GM21423 (cell line): ENCODE results near the gene CRACDL.
"Not testable (repeated sequence)": the region's sequence is repeated elsewhere in the genome, so short reads cannot be mapped to it uniquely, and the experiment has no call there.

Experiments used
- ATAC-seq: cut with Tn5 transposase; IDR thresholded peaks from one replicate; pipeline ENCODE4 v1.9.1; 2021; ENCODE audit warnings: mild to moderate bottlenecking, moderate library complexity; ENCODE audit not compliant: unreplicated experiment

CRACDL gene

DNA sequence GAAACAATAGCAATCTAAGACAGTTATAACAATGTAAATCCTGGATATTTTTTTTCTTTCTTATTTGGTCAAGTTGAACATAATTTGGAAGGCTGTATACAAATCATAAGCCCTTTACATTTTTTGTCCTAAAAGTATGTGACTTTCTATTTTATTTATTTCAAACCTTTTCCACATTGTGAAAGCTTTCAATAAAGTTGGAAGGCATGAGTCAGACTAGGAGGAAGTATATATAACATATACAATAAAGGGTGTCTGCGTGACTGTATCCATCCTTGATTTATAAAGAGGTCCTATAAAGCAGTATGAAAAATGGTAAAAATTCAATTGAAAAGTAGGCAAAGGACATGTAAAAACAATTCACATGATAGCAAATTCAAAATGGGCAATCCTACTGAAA lies 44.4 kb downstream of the CRACDL start:
- ATAC-seq = no peak

DNA sequence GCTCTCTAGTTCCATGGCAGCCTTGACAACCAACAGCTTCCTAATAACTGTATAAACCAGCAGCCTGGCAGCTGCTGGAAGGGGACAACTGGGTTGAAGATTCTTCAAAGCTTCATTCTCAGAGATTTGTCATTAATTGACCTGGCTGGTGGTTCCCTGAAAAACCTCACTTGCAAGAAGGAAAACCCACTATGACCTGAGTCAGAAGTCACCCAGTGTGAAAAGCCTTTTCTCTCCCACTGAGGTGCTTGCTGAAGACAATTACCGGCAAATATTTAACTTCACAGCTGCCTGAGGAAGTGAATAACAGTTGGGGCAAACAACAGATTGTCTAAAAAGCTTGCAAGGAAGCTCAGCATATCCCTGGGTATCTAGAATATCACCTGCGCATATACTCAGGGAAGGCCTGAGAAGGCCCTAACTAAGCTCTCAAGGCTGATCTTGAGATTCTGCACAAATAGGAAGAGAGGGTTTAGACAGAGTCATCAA lies 49.9 kb downstream of the CRACDL start:
- no peak for ATAC-seq

DNA sequence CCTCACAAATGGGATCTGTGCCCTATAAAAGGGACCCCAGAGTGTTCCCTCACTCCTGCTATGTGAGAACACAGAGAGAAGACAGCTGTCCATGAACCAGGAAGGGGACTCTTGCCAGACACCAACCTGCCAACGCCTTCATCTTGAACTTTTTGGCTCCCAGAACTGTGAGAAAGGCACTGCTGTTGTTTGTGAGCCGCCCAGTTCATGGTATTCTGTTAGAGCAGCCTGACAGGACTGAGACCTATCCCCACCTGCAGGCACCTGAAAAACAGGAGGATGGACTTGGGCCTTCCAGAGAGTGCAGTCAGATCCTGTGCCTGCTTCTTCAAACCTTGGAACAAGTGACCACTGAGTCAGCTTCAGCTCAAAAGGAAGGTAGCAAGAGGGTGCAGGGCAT lies 51.4 kb downstream of the CRACDL start:
- ATAC-seq = no peak

GRCh38 chr2:98883780-98884211 lies 52.2 kb downstream of the CRACDL start:
- ATAC-seq = no peak

DNA sequence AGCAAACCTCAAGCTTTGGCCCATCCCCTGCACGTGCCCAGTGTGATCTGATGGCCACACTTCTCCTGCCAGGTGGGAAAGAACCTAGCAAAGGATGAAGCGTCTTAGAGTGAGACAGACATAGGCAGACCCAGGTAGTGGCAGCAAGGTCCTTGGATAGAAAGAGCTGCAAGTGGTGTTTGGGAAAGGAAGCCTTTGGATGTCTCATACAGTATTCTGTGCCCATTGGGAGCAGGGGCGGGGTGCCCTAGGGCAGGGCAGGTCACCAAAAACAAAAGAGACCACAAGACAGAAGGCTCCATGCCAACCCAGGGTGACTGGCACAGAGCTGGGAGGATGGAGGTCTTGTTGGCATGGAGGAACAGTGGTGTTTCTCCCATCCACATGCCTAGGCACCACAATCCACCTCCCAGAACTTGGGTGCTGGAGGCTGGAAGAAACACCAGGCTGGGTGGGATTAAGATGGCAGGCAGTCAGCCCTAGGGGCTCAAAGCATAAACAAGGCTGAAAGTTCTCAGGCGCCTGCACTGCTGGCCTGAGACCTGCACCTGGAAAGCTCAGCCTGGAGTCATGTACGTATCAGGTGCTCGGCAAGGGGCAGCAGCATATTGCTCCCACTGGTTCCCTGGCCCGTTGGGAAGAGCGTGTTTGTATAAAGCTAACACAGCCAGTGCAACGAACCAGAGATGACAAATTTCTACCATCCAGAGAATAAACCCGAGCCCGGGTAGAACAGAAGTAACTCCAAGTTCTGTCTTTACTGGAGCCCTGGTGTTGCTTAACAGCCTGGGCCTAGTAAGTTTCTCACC lies 52.9 kb downstream of the CRACDL start:
- no peak for ATAC-seq

DNA sequence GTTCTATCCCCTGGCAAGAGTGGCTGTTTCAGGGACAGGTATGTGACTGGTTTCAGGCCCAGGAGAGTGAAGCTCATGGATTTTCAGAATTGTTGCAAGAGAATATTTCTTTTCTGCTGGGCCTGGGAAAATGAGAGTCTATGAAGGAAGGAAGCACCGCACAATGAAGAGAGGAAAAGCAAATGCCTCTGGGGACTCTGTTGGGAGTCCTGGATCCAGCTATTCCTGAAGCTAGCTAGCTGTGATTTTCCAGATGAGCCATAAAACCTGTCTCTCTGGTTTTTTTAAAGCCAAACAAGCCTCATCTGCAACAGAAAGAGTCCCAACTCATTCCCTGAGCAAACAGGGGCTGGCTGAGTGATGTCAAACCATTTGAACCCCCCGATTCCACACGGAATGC lies 53.7 kb downstream of the CRACDL start:
- no peak for ATAC-seq

- ATAC-seq = no peak
These were observed 54.8 kb downstream of the CRACDL start for GRCh38 chr2:98881153-98881650.

DNA sequence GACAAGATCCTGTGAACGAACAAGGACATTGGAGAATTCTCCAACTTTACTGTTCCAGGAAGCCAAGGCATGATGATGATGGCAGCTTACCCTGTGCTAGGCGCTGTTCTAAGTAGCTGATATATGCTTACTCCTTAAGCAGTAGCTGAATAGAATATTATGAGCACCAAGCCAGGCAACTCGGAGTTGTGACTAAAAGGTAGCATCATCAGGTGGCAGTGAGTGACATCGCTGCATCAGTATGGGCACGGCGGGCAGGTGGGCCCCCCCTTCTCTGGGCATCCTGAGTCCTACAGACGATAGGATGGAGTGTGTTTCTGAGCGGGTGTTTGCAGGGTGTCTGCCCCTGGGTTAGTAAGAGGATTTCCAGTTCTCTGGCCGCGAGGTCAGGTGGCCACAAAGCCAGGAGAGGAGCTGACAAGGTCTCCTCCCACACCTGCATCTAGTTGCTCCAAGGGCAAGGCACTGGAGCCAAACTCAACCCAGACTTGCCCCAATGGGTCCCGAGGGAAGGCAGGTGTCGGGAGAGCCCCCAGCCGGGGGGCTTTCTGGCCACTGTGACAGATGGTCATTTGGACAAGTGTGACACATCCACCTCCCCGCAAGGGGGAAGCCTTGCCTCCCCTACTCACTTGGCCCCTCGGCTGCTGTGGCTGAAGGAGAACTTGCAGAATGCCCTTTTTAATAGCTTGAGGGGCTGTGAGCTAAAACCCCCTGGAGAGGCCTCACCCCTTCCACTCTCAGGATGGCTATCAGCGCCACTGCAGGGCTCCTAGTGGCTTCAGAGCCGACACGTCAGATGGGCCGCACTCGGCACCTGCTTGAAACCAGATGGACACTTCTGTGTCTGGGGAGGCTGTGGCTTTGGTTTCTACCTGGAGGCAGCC lies 55.5 kb downstream of the CRACDL start:
- no peak for ATAC-seq

DNA sequence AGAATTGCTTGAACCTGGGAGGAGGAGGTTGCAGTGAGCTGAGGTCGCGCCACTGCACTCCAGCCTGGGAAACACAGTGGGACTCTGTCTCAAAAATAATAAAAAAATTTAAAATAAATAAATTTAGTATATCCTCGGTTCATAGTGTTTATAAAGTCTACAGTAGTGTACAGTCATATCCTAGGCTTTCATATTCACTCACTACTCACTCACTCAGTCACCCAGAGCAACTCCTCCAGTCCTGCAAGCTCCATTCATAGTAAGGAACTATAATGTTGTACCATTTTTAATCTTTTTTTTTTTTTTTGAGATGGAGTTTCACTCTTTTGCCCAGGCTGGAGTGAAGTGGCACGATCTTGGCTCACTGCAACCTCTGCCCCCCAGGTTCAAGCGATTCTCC lies 58.4 kb downstream of the CRACDL start:
- not testable (repeated sequence) for ATAC-seq

- ATAC-seq = no peak
These were observed 59.3 kb downstream of the CRACDL start for GRCh38 chr2:98876741-98877140.

DNA sequence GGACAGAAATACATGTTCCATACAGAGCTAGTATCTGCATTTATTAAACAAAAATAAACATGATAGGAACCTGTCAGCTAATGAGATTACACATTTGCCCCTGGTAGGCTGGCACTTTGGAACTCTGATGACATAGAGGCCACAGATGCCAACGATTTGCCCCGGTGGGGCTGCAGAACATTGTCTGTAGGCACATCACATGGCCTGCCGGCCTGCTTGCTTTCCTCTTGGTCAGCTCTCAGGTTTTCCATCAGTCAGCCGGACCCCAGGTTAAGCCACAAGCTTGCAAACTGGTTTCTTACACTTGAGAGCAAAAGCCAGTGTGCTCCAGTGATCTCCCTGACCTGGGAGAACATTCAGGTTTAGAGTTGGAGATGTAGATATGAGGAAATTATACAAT lies 60.3 kb downstream of the CRACDL start:
- ATAC-seq = no peak

- ATAC-seq = no peak
These were observed 60.8 kb downstream of the CRACDL start for GRCh38 chr2:98875081-98875728.

DNA sequence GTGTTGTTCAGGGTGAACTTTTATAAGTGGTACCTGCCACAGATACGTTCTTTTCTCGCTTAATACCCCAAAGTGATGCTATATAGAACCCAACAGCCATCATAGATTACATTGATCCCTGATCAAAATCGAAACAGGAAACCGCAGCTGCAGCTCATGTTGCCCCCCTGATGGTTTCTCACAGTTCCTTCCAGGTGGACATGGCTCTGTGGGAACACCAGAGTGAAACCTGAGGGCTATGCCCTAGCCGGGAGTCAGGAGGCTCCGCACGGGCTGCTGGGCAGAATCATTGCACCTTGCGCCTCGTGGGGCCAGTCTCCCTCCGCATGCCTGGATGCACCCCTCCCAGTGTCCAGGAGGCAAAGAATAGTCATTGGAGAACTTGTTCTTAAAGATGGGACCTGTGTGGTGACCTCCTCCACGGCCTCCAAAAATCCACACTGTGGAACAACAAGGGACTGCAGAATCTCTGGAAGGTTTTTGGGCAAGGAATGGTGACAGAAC lies 61.8 kb downstream of the CRACDL start:
- ATAC-seq = no peak

DNA sequence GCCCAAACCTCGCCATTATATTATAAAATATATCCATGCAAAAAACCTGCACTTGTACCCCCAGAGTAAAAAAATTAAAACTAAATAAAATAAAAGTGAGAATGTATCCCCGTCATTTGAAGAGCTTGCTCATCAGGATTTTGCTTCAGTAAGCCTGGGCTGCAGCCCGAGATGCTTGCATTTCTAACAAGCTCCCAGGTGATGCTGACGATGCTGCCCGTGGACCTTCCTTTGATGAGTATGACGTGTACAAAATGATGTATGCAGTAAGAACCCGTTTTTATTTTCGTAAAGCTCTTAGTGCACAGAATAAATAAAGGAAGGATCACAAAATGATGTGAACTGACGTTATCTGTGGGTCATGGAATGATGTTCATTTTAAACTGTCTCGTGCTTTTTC lies 63.5 kb downstream of the CRACDL start:
- ATAC-seq = no peak

GRCh38 chr2:98871506-98871905 lies 64.5 kb downstream of the CRACDL start:
- no peak for ATAC-seq

GRCh38 chr2:98870516-98871158 lies 65.4 kb downstream of the CRACDL start:
- no peak for ATAC-seq

DNA sequence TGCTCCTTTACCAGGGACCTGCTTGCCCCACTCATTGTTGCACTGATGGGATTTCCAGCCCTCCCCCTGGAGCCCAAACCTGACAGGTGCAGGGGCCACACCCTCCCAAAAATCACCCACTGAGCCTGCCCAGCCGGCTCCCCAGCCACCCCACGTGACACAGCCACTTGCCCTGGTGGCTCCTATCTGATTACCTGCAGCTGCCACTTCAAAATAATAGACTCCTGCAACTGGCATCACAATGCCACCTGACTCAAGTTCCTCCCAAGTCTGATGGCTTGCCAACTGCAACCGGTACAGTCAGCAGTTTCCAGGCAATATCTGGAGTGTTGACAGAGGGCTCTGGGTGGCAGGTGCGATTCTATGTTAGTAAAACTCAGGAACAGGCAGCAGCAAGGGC lies 66.2 kb downstream of the CRACDL start:
- ATAC-seq = no peak

DNA sequence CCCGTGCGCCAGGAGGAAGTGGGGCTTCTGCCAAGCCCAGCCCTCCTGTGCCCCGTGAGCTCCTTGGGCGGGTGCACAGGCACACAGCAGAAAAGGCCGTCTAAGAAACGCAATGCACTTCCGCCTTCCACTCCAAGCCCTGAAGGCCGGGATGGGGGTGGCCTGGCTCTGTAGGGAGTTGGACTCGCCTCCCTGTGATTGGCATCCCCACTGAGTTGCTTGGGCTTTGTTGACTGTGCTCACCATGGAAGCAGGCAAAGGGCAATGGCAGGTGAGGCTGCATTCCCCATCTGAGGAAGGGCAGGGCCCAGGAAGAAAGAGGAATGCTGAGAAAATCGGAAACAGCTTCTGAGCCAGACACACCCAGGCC lies 66.8 kb downstream of the CRACDL start:
- ATAC-seq = no peak

- no peak for ATAC-seq
These were observed 67.3 kb downstream of the CRACDL start for GRCh38 chr2:98868548-98869271.
